SKM-1 treated with dmso at 0.1 percent for 144 hours (cell line): ENCODE results near the gene IDE.
"Not testable (repeated sequence)": the region's sequence is repeated elsewhere in the genome, so short reads cannot be mapped to it uniquely, and the experiment has no call there.

Experiments
- DNase-seq: peaks from one replicate; lab custom pipeline; 2025; ENCODE audit not compliant: unreplicated experiment; lab: John Stamatoyannopoulos, UW

IDE gene

DNA sequence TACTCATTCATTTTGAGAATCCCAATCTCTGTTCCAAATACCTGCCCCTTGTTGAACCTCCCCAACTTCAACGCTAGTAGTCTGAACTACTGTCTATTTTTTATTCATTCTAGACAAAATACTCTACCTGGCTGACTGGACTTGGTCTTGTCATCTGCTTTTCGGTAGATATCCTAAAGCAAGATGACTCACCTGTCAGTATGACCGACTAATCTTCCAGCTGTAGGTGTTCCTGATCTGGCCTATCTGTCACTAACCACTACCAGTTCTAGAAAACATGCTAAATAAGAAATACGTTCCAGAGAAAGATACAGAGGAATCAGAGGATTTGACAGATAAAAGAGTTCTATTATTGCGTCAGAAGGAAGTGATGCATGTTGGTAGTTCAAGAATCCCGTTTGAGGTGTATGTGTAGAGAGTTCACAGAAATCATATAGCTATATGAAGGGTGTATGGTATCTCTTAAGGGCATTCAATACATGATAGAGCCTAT, 81.1 kb downstream of the IDE start:
- no peak for DNase-seq

- no peak for DNase-seq
These were observed 83.5 kb downstream of the IDE start for GRCh38 chr10:92490387-92490786.

- DNase-seq, result peak; percentile 98
These were observed 87.3 kb downstream of the IDE start for GRCh38 chr10:92486637-92487036.

DNA sequence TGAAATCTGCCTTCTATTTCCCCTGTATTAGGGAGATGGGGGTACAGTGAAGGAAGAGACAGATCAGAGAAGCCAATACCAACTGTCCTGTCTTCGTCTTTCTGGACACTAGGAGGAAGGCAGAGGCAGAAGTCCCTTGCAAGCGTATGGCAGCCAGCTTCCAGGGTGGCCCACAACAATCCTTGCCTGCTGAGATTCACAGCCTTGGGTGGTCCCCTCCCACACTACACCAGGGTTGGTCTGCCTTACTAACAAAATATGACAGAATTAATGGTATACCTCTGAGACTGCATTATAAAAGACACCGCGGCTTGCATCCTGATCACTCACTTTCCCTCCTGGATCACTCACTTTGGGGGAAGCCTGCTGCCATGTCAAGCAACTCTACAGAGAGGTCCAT, 90.4 kb downstream of the IDE start:
- DNase-seq, result no peak

DNA sequence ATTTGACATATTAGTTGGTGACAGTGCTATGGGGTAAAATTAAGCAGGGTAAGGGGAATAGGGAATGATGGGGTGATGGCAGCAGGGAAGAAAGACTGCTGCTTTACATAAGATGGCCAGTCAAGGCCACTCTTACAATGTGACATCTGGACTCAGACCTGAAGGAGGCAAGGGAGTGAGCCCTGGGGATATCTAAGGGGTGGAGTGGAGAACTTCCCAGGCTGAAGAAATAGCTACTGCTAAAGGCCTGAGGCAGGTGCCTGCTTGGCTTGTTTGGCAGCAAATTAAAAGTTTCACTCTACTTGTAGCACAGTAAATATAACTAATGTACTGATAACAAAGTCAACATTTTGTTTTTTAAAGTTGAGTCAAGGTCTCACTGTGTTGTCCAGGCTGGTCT, 93.5 kb downstream of the IDE start:
- no peak for DNase-seq

DNA sequence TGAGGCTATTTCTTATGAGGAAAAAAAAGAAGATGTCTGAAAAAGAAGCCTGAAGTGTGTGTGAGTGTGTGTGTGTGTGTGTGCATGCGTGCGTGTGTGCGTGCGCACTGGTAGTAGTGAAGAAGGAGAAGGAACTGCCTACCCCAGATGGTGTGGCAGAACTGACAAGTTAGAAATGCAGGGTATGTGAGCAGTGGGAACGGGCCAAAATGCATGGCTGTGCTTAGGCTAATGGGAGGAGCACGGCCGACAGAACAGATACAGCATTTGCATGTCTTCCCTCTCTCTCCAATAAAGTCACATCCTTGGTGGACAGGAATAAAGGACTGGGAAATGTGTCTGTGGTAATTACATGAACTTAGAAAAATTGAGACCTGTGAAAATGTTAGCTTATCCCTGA, 94.3 kb downstream of the IDE start:
- DNase-seq, result no peak

DNA sequence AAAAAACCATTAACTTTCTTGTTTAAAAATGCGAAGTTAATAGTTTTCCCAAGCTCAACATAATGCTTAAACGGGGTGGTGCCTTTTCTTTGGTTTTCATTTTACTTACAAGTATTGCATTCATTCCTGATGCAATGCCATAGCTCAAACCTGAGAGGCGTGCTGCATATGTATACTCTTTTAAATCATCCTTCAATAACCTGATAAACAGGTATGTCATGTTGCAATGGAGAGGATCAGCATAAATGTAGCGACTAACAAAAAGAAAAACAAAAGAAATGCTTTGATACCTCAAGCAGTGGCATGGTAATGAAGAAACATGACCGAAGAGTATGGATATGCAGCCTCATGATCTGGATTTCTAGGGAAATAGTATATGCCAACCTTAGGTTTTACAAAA, 95.4 kb downstream of the IDE start:
- DNase-seq, result no peak

DNA sequence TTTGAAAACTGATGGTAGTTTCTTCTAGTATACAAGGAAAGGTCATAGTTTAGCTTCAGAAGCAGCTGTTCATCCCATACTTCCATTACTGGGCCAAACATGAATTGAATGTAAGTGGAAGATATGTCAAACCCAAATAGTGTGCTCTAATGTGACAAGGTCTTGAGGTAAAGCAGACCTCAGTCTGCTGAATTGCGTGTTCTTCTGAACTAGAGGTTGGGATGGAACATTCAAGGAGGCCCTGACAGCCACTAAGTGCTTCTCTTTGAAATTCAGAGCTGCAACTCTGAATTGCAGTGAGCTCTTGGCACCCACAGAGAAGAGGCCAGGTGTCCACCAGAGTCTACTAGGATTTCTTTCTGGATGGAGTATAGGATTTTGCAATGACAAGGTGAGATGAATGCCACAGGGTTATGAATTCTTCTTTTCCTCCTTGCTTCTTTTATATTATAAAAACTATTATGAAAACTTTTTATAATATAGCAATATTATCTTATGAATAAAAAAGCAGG, 98.5 kb downstream of the IDE start:
- DNase-seq, result no peak

- peak; percentile 43 for DNase-seq
These were observed 103.9 kb downstream of the IDE start for GRCh38 chr10:92470026-92470425.

- no peak for DNase-seq
These were observed 109.5 kb downstream of the IDE start for GRCh38 chr10:92464364-92464763.

- no peak for DNase-seq
These were observed 110.3 kb downstream of the IDE start for GRCh38 chr10:92463582-92463981.

- not testable (repeated sequence) for DNase-seq
These were observed 118.9 kb downstream of the IDE start for GRCh38 chr10:92454955-92455354.

- no peak for DNase-seq
These were observed 121.6 kb downstream of the IDE start for GRCh38 chr10:92452313-92452712.

DNA sequence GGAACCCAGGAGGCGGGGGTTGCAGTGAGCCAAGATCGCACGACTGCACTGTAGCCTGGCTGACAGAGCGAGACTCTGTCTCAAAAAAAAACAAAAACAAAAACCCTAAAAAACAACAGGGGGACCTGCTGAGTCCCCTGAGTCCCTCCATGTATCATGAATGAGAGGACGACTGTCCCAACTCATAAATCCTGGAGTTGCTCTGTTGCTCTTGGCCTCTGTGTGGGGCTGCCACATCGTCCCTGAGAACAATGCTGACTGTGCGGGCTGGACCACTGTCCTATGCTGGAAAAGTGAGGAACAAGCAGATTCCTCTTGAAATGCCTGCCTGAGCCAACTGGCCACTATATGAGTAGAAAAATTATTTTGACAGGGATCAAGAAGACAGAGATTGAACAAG, 122.5 kb downstream of the IDE start:
- no peak for DNase-seq

GRCh38 chr10:92450896-92451295, 123.0 kb downstream of the IDE start:
- DNase-seq, result no peak

DNA sequence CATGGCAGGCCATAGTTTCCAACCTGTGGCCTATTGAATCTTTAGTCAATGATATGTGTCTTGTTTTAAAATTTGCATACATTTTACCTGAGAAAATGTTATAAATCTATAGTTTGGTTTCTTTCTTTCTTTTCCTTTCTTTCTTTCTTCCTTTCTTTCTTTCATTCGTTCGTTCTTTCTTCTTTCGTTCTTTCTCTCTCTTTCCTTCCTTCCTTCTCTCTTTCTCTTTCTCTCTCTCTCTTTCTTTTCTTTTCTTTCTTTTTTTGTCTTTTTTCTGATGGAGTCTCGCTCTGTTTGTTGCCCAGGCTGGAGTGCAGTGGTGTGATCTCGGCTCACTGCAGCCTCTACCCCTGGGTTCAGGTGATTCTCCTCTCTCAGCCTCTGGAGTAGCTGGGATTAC, 133.3 kb downstream of the IDE start:
- no peak for DNase-seq

DNA sequence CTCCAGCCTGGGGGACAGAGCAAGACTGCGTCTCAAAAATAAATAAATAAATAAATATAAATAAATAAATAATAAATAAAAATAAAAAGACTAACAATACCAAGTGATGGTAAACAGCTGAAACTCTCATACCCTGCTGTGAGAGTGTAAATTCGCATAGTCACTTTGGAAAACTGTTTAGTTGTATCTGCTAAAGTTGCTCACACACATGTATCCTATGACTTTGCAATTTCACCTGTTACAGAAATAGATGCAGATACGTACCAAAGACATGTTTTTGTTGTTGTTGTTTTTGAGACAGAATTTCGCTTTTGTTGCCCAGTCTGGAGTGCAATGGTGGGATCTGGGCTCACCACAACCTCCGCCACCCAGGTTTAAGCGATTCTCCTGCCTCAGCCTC, 135.7 kb downstream of the IDE start:
- DNase-seq, result no peak

GRCh38 chr10:92436611-92437010, 137.3 kb downstream of the IDE start:
- DNase-seq, result no peak

GRCh38 chr10:92436065-92436464, 137.8 kb downstream of the IDE start:
- DNase-seq, result not testable (repeated sequence)

GRCh38 chr10:92434385-92434784, 139.5 kb downstream of the IDE start:
- no peak for DNase-seq

- no peak for DNase-seq
These were observed 141.3 kb downstream of the IDE start for GRCh38 chr10:92432596-92432995.

DNA sequence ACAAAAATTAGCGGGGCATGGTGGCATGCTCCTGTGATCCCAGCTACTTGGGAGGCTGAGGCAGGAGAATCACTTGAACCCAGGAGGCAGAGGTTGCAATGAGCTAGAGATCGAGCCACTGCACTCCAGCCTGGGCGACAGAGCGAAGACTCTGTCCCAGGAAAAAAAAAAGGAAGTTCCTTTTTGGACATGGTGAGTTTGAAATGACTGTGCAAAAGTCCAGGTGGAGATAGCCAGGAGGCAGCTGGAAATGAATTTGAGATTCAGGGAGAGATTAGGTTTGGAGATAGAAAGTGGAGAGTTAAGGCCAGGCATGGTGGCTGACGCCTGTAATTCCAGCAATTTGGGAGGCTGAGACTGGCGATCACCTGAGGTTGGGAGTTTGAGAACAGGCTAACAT, 143.8 kb downstream of the IDE start:
- no peak for DNase-seq

DNA sequence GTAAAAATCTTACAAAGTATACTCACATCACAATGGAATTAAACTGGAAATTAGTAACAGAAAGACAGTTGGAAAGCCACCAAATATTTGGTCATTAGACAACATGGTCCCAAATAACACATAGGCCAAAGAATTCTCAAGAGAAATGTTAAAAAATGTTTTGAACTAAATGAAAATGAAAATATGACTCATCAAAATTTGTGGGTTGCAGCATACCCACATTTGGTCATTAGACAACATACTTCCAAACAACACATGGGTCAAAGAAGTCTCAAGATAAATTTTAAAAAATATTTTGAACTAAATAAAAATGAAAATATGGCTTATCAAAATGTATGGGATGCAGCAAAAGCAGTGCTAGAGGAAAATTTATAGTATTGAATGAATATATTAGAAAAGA, 152.3 kb downstream of the IDE start:
- DNase-seq, result no peak
